A673 (cell line): Measurements from ENCODE around the gene FSIP1.

Experiments used
- EZH2 ChIP-seq: fragments of 200-600 bp; sonication (generic); IDR thresholded peaks from 2 replicates; pipeline ENCODE4 v1.6.1; 2017; ENCODE audit warnings: borderline replicate concordance, low read depth, mild to moderate bottlenecking, mixed read lengths, antibody characterized with exemption, low read length; ENCODE audit not compliant: poor library complexity, severe bottlenecking
- TF ChIP-seq, protein P1 (sequence below): fragments of 300-800, 200-600 bp; sonication (generic); conservative IDR thresholded peaks from 2 replicates; pipeline ENCODE4 v1.5.1; 2017; ENCODE audit warnings: low read depth, mild to moderate bottlenecking, antibody characterized with exemption, low read length, moderate library complexity, mixed read lengths

DNA sequence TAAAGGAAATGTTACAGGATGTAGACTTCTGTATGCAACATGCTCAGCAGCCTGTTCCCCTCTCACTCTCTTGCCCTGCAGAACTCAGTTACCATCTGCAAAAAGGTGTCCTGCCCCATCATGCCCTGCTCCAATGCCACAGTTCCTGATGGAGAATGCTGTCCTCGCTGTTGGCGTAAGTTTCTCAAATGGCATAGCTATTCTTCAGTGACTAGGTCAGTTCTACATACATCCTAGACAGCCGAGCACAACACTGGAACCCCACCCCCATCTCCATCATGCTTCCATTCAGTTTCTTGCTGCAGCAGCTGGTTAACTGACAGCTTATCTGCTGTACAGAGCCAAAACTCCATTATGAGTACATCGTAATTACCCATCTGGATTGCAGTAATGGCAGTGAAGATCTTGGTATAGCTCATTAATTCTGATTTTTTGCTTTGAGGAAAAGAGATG is 197.2 kb downstream of the FSIP1 start:
- TF ChIP-seq, protein P1, sequence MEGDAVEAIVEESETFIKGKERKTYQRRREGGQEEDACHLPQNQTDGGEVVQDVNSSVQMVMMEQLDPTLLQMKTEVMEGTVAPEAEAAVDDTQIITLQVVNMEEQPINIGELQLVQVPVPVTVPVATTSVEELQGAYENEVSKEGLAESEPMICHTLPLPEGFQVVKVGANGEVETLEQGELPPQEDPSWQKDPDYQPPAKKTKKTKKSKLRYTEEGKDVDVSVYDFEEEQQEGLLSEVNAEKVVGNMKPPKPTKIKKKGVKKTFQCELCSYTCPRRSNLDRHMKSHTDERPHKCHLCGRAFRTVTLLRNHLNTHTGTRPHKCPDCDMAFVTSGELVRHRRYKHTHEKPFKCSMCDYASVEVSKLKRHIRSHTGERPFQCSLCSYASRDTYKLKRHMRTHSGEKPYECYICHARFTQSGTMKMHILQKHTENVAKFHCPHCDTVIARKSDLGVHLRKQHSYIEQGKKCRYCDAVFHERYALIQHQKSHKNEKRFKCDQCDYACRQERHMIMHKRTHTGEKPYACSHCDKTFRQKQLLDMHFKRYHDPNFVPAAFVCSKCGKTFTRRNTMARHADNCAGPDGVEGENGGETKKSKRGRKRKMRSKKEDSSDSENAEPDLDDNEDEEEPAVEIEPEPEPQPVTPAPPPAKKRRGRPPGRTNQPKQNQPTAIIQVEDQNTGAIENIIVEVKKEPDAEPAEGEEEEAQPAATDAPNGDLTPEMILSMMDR = no peak
- TF ChIP-seq EZH2 = no peak
